Large intestine (tissue), 3 donors: ENCODE data around the gene KIRREL3. TPM values are rescaled to one million over a fixed set of nuclear protein-coding genes. Genes with fewer than 3 reads are reported as not detected.
"Not testable (repeated sequence)": the region's sequence is repeated elsewhere in the genome, so short reads cannot be mapped to it uniquely, and the experiment has no call there.

ENCODE experiments used
- DNase-seq, 2 donors: peaks; one replicate each; pipeline versions ENCODE4 v3.0.0 to v3.0.0-alpha.2; 2013
- H3K27ac ChIP-seq: one replicate; pipeline ENCODE4 v1.5.1; 2013; ENCODE audit warnings: low read length
- H3K27me3 ChIP-seq: 2 replicates; pipeline ENCODE4 v1.6.1; 2013; ENCODE audit warnings: low read length; ENCODE audit not compliant: control insufficient read depth, insufficient read depth
- H3K36me3 ChIP-seq: 2 replicates; pipeline ENCODE4 v1.6.1; 2013; ENCODE audit warnings: low read length; ENCODE audit not compliant: control insufficient read depth, insufficient read depth
- H3K4me1 ChIP-seq: one replicate; pipeline ENCODE4 v1.6.1; 2013; ENCODE audit warnings: low read length; ENCODE audit not compliant: control insufficient read depth, insufficient read depth
- H3K4me3 ChIP-seq: one replicate; pipeline ENCODE4 v1.5.1; 2013; ENCODE audit warnings: low read length
- H3K9me3 ChIP-seq: one replicate; pipeline ENCODE4 v1.6.1; 2013; ENCODE audit warnings: mild to moderate bottlenecking, low read depth, low read length, moderate library complexity; ENCODE audit not compliant: control insufficient read depth
- WGBS: methylation state at CpG from one replicate; pipeline ENCODE4 v1.1.5; 2013; ENCODE audit warnings: low lambda C conversion rate; ENCODE audit not compliant: insufficient coverage; 5-methylcytosine and 5-hydroxymethylcytosine counted together
- polyA plus RNA-seq: library from polyadenylated mRNA; unstranded; fragments of 120-200 nt; gene quantifications from one replicate; pipeline ENCODE4 v1.2.1, GENCODE V29; 2013

The KIRREL3 gene
- polyA plus RNA-seq, 1 donor = 0.96 TPM

GRCh38 chr11:126390272-126390867 is 610.2 kb downstream of the KIRREL3 start:
- Histone ChIP-seq H3K36me3 (no peaks in the 10 kb centered on the region), H3K4me1 (no peaks in the 10 kb centered on the region)

GRCh38 chr11:126387857-126388256 is 612.7 kb downstream of the KIRREL3 start:
- 64% methylated on average over 4 of the region's 5 CpGs for WGBS
- H3K27me3 ChIP-seq = no peaks in the 10 kb centered on the region
- H3K4me3 ChIP-seq = no peak overlapping the region
- H3K4me1 ChIP-seq = no peaks in the 10 kb centered on the region
- H3K27ac ChIP-seq = no peak overlapping the region
- H3K36me3 ChIP-seq = no peaks in the 10 kb centered on the region
- no peak for DNase-seq
- H3K9me3 ChIP-seq = no peaks in the 10 kb centered on the region

More at GRCh38 chr11:126390272-126390867, 610.2 kb downstream of the KIRREL3 start:
- Histone ChIP-seq H3K27ac (no peak overlapping the region), H3K27me3 (no peaks in the 10 kb centered on the region), H3K9me3 (no peaks in the 10 kb centered on the region), H3K4me3 (no peak overlapping the region)
- no CpG with 5 or more reads among the region's 5 CpGs for WGBS
- no peak for DNase-seq

- H3K4me3 ChIP-seq, H3K4me1 ChIP-seq, DNase-seq, H3K27me3 ChIP-seq, H3K27ac ChIP-seq, H3K36me3 ChIP-seq, H3K9me3 ChIP-seq: not testable (repeated sequence)
- no CpG with 5 or more reads among the region's 5 CpGs for WGBS
Observed at GRCh38 chr11:126386729-126387071, 613.9 kb downstream of the KIRREL3 start.

- Histone ChIP-seq H3K27me3 (no peaks in the 10 kb centered on the region), H3K4me1 (no peaks in the 10 kb centered on the region), H3K9me3 (no peaks in the 10 kb centered on the region), H3K27ac (no peak overlapping the region), H3K36me3 (no peaks in the 10 kb centered on the region), H3K4me3 (no peak overlapping the region)
- no CpG with 5 or more reads among the region's 8 CpGs for WGBS
- no peak for DNase-seq
Observed at GRCh38 chr11:126385991-126386728, 614.4 kb downstream of the KIRREL3 start.

GRCh38 chr11:126384449-126385070 is 616.0 kb downstream of the KIRREL3 start:
- no peak overlapping the region for H3K27ac ChIP-seq

GRCh38 chr11:126383339-126384335 is 616.9 kb downstream of the KIRREL3 start:
- no peaks in the 10 kb centered on the region for H3K9me3 ChIP-seq
- H3K36me3 ChIP-seq = no peaks in the 10 kb centered on the region
- no peak overlapping the region for H3K4me3 ChIP-seq
- no peaks in the 10 kb centered on the region for H3K4me1 ChIP-seq
- H3K27me3 ChIP-seq = no peaks in the 10 kb centered on the region
- DNase-seq = no peak
- no peak overlapping the region for H3K27ac ChIP-seq
- WGBS = no CpG with 5 or more reads among the region's 20 CpGs

More at GRCh38 chr11:126384449-126385070, 616.0 kb downstream of the KIRREL3 start:
- no peaks in the 10 kb centered on the region for H3K9me3 ChIP-seq
- no peak overlapping the region for H3K4me3 ChIP-seq
- H3K27me3 ChIP-seq = no peaks in the 10 kb centered on the region
- no peaks in the 10 kb centered on the region for H3K4me1 ChIP-seq
- no peaks in the 10 kb centered on the region for H3K36me3 ChIP-seq
- no peak for DNase-seq
- no CpG with 5 or more reads among the region's 9 CpGs for WGBS

- not testable (repeated sequence) for H3K27ac ChIP-seq, H3K9me3 ChIP-seq, H3K27me3 ChIP-seq, H3K4me1 ChIP-seq, DNase-seq, H3K36me3 ChIP-seq, H3K4me3 ChIP-seq
- no CpG with 5 or more reads among the region's 4 CpGs for WGBS
Observed at GRCh38 chr11:126382641-126383040, 617.9 kb downstream of the KIRREL3 start.

- not testable (repeated sequence) for H3K27me3 ChIP-seq, H3K27ac ChIP-seq, H3K4me3 ChIP-seq, DNase-seq, H3K4me1 ChIP-seq, H3K36me3 ChIP-seq, H3K9me3 ChIP-seq
- WGBS = no CpG with 5 or more reads among the region's 10 CpGs
Observed at GRCh38 chr11:126381960-126382359, 618.6 kb downstream of the KIRREL3 start.

GRCh38 chr11:126380909-126381308 is 619.7 kb downstream of the KIRREL3 start:
- no peak overlapping the region for H3K27ac ChIP-seq
- DNase-seq = no peak
- H3K27me3 ChIP-seq = no peaks in the 10 kb centered on the region
- no CpG with 5 or more reads among the region's 4 CpGs for WGBS
- no peaks in the 10 kb centered on the region for H3K4me1 ChIP-seq
- H3K36me3 ChIP-seq = no peaks in the 10 kb centered on the region
- H3K9me3 ChIP-seq = no peaks in the 10 kb centered on the region
- no peak overlapping the region for H3K4me3 ChIP-seq

- WGBS = no CpG with 5 or more reads among the region's 4 CpGs
- H3K27ac ChIP-seq = no peak overlapping the region
- H3K4me1 ChIP-seq = no peaks in the 10 kb centered on the region
- no peaks in the 10 kb centered on the region for H3K9me3 ChIP-seq
- DNase-seq = no peak
- H3K27me3 ChIP-seq = no peaks in the 10 kb centered on the region
- H3K4me3 ChIP-seq = no peak overlapping the region
- H3K36me3 ChIP-seq = no peaks in the 10 kb centered on the region
Observed at GRCh38 chr11:126378763-126379162, 621.8 kb downstream of the KIRREL3 start.
